ENCODE data around the gene SLC16A6. TPM values are rescaled to one million over a fixed set of nuclear protein-coding genes. Genes with fewer than 3 reads are reported as not detected.
"Not testable (repeated sequence)": the region's sequence is repeated elsewhere in the genome, so short reads cannot be mapped to it uniquely, and the experiment has no call there.

The SLC16A6 gene
- total and polyA plus RNA-seq, 2 experiments from 2014 or later = 0.15 TPM; not detected in 1

DNA sequence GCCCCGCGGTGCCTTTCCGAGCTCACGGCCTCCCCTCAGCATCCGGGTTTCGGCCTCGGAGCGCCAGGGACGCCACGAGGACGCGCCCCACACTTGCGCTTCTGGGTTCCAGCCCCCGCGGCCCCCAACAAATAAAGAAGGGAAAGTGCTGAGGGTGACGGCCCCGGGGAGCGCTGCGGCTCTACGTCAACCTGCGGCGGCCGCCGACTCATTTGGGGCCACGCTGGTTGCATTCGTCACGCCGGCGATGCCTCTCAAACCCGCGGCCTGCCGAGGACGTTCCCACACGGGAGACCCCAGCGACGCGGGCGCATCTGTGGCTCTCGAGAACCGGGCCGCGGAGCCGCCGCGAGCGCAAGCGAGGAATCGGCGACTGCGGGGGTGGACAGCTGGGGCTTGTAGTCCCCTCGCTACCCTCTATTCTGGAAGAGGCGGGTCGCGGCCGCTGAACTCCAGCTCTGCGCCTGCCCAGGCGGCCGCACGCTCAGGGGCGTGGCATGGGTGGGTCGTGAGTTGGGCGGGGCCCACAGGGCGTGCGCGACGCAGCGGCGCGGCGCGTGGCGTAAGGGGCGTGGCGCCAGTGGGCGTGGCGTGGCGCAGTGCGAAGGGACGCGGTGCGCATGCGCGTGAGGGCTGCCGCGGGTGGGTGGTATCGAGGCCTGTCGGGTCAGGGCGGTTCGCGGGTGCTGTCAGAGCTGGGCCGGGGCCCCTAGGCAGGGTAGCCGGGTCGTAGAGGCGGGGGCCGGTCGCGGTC lies 43.3 kb downstream of the SLC16A6 start, which contains the start of gene AMZ2:
AMZ2 (plus strand) TSS at position 599 of the 754 bp plus-strand sequence. CDS start 2,145 bp downstream, outside the sequence.
- H3K27ac ChIP-seq = peak within 1 kb of the TSS; percentile 93
- peaks cover 8% of the 10 kb centered on the region for H3K36me3 ChIP-seq
- no peaks in the 10 kb centered on the region for H3K9me3 ChIP-seq (ENCODE audit: low read depth)
- TF ChIP-seq, protein P1, sequence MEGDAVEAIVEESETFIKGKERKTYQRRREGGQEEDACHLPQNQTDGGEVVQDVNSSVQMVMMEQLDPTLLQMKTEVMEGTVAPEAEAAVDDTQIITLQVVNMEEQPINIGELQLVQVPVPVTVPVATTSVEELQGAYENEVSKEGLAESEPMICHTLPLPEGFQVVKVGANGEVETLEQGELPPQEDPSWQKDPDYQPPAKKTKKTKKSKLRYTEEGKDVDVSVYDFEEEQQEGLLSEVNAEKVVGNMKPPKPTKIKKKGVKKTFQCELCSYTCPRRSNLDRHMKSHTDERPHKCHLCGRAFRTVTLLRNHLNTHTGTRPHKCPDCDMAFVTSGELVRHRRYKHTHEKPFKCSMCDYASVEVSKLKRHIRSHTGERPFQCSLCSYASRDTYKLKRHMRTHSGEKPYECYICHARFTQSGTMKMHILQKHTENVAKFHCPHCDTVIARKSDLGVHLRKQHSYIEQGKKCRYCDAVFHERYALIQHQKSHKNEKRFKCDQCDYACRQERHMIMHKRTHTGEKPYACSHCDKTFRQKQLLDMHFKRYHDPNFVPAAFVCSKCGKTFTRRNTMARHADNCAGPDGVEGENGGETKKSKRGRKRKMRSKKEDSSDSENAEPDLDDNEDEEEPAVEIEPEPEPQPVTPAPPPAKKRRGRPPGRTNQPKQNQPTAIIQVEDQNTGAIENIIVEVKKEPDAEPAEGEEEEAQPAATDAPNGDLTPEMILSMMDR (IDR thresholded peaks at IDR 0.05; ENCODE audit: low read depth, low read length) = no peak
- H3K27me3 ChIP-seq = no peaks in the 10 kb centered on the region
- DNase-seq (ENCODE audit: low read depth in 1 of 2, low spot score in 1 of 2) = peak; percentile 97
- peaks cover 4% of the 10 kb centered on the region for H3K4me1 ChIP-seq (ENCODE audit: low read depth)
- H3K4me3 ChIP-seq = peak within 1 kb of the TSS; percentile 89

DNA sequence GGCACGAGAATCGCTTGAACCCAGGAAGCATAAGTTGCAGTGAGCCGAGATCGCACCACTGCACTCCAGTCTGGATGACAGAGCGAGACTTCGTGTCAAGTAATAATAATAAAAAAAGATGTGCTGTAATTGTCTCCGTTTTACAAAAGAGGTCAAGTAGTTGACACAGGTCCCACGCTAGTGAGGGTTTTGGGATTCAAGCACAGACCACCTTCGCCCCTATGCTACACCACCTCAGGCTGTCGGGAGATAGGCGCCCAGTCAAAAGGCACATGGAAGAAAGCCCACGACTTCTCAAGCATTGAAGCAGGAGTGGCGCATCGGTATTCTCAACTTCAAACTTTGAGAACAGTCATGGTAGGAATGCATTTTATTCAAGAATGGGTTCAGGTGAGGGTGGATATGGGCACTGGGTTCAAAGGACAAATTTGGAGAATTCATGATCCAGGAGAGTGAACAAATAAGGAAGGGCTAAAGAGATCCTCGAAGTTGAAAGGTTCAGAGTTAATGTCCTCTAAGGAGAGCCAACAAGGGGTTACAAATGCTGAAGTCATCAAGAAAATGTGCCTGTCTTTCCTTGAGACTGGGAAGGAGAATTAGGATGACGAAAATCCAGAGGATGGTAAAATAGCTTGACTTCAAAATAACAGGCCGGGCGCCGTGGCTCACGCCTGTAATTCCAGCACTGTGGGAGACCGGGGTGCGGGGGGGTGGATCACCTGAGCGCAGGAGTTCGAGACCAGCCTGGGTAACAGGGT lies 44.5 kb downstream of the SLC16A6 start:
- no peak overlapping the region for H3K27ac ChIP-seq
- no peaks in the 10 kb centered on the region for H3K27me3 ChIP-seq
- H3K4me3 ChIP-seq = peak overlapping the region; percentile 89
- TF ChIP-seq, protein P1 (IDR thresholded peaks at IDR 0.05; ENCODE audit: low read depth, low read length) = no peak
- no peaks in the 10 kb centered on the region for H3K9me3 ChIP-seq (ENCODE audit: low read depth)
- DNase-seq (ENCODE audit: low read depth in 1 of 2, low spot score in 1 of 2) = no peak
- H3K36me3 ChIP-seq = peaks cover 8% of the 10 kb centered on the region
- peaks cover 4% of the 10 kb centered on the region for H3K4me1 ChIP-seq (ENCODE audit: low read depth)

DNA sequence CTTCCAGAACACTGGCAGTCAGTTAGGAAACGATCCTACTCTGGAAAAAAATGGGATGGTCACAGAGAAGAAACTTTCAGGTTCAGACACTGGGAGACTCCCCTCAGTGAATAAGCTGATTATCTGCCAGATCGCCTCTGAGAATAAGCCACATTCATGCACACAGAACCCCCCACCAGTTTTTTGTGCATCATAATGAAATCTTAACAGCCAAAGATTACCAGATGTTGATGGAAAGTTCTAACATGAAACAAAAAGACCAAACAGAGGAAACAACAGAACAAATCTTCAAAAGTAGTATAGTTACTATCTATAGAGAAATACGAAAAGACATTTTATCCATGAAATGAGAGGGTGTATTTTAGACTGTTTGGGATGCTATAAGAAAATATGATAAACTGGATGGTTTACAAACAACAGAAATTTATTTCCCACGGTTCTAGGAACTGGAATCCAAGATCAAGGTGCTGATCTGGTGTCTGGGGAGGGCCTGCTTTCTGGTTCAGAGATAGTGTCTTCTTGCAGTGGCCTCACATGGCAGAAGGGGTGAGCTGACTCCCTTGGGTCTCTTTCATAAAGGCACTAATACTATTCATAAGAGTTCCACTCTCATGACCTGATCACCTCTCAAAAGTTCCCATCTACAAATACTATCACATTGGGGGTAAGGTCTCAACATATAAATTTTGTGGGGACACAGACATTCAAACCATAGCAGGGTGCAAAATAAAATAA lies 51.1 kb downstream of the SLC16A6 start:
- H3K9me3 ChIP-seq (ENCODE audit: low read depth) = no peaks in the 10 kb centered on the region
- H3K36me3 ChIP-seq = no peaks in the 10 kb centered on the region
- no peaks in the 10 kb centered on the region for H3K27me3 ChIP-seq
- H3K4me1 ChIP-seq (ENCODE audit: low read depth) = no peaks in the 10 kb centered on the region
- H3K4me3 ChIP-seq = no peak overlapping the region
- no peak overlapping the region for H3K27ac ChIP-seq
- no peak for DNase-seq (ENCODE audit: low read depth in 1 of 2, low spot score in 1 of 2)
- TF ChIP-seq, protein P1 (IDR thresholded peaks at IDR 0.05; ENCODE audit: low read depth, low read length) = no peak

DNA sequence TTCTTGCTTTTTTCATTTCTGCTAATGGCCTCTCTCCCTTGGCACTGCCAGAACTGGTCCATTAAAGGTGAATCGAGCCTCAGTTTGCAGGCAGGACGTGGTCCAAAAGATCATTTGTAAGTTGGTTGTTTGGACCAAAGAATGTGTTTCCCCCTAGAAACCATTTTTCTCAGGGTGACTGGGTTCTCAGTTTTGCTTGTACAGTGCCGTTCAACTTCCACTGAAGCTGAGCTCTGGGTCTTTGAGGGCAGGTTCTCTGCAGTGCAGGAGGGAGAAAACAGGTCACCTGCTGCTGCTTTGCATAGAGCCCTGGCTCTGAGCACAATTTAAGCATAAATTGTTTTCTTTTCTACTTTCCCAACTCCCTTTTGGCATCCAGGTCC lies 52.1 kb downstream of the SLC16A6 start:
- H3K36me3 ChIP-seq = no peaks in the 10 kb centered on the region
- H3K4me1 ChIP-seq (ENCODE audit: low read depth) = no peaks in the 10 kb centered on the region
- TF ChIP-seq, protein P1 (IDR thresholded peaks at IDR 0.05; ENCODE audit: low read depth, low read length) = no peak
- H3K4me3 ChIP-seq = no peak overlapping the region
- H3K27me3 ChIP-seq = no peaks in the 10 kb centered on the region
- no peak for DNase-seq (ENCODE audit: low read depth in 1 of 2, low spot score in 1 of 2)
- no peaks in the 10 kb centered on the region for H3K9me3 ChIP-seq (ENCODE audit: low read depth)
- H3K27ac ChIP-seq = no peak overlapping the region

DNA sequence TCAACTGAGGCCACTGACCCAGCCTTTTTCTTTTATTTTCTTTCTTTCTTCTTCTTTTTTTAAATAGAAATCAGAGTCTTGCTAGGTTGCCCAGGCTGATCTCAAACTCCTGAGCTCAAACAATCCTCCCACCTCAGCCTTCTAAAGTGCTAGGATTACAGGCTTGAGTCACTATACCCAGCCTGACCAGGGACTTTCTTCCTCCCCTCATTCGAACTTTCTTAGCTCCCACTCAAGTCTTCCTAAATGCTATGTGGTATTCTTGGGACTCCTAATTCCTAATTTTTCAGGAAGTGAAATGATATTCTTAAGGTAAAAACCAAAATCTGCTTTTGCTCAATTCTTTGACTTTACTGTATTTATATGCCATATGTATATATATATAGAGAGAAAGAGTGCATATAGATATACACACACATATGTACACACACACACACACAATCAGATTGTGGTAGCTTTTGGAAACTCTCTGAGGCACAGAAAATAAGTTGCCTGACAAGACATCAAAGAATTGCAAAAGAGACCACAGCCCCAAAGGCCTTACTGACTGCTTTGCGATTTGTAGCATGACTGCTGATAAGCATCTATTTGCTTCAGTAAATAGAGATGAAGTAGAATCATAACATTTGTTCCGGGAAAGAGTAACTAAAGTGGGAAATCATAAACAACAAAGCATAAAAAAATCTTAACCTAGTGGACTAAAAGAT lies 52.6 kb downstream of the SLC16A6 start:
- TF ChIP-seq, protein P1 (IDR thresholded peaks at IDR 0.05; ENCODE audit: low read depth, low read length) = no peak
- no peak for DNase-seq (ENCODE audit: low read depth in 1 of 2, low spot score in 1 of 2)
- Histone ChIP-seq H3K4me3 (no peak overlapping the region), H3K36me3 (no peaks in the 10 kb centered on the region), H3K27me3 (no peaks in the 10 kb centered on the region), H3K27ac (no peak overlapping the region), H3K4me1 (ENCODE audit: low read depth) (no peaks in the 10 kb centered on the region), H3K9me3 (ENCODE audit: low read depth) (no peaks in the 10 kb centered on the region)

DNA sequence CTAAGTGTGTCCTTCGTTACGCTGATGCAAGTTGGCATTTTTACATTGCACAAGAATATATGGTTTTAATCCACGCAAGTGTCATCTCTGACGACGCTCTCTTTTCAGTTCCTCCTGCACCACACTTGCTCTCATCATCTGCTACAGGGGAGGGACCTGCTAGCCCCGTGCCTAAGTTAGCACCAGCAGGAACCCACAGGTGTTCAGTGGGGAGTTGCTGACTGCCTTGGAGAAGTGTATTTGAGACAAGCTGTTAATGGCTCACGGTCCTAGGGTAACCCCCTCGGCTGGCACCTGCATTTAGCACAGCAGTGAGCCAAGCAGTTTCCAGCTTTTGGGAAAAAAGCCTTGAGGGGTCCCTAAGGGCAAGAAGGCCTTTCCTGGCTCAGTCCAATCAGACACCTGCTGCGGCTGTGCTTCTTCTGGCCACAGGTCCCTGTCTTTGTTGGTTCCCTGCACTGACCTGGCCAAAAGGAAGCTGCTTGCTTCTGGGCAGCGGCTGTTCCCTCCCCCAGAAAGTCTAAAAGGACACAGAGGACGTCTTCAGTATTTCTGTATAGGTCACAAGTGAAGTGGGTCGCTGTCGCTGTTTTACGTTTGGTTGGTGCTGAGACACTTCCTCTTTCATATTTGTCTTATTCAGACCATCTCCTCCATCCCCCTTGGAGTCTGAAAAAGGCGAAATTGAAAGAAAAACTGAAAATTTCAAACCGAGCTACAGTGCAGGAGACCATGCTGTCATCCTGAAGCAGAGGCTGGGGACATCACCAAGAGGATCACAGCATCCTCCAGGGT lies 53.4 kb downstream of the SLC16A6 start:
- H3K27me3 ChIP-seq; H3K27ac ChIP-seq; H3K4me1 ChIP-seq (ENCODE audit: low read depth); H3K4me3 ChIP-seq; H3K9me3 ChIP-seq (ENCODE audit: low read depth); H3K36me3 ChIP-seq; DNase-seq (ENCODE audit: low read depth in 1 of 2, low spot score in 1 of 2): not testable (repeated sequence)

DNA sequence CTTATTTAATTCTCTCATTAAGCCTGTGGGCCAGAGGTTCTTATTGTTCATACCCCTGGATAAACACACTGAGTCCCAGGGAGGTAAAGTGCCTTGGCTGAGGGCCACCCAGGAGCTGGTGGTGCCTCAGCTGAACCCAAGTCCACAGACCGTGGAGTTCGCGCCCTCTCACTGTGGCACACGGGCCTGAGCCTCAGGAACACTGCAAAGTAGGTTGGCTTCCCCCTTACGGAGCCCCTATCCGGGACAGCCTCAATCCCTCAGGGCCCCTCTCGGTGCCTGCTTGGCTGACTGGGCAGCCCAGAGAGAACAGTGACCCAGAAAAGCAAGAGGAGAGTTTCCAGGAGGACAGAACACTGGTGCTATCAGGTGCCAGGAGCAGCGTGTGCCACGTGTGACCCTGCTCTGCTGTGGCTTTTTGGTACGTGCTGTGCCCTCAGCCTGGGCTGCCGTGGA lies 55.6 kb downstream of the SLC16A6 start:
- H3K36me3 ChIP-seq; H3K9me3 ChIP-seq (ENCODE audit: low read depth); DNase-seq (ENCODE audit: low read depth in 1 of 2, low spot score in 1 of 2); H3K27ac ChIP-seq; H3K4me3 ChIP-seq; H3K27me3 ChIP-seq; H3K4me1 ChIP-seq (ENCODE audit: low read depth): not testable (repeated sequence)

Measured in cardiac muscle cell (in vitro differentiated cells and primary cell).